ENCODE data around the gene ZNF236.

- no peak for TF ChIP-seq EP300 (IDR thresholded peaks at IDR 0.05; ENCODE audit: borderline replicate concordance)
- TF ChIP-seq NFIC (IDR thresholded peaks at IDR 0.05), result no peak
- TF ChIP-seq ZBTB7A (IDR thresholded peaks at IDR 0.05; ENCODE audit: low read depth), result no peak
- TF ChIP-seq EGR1 (IDR thresholded peaks at IDR 0.05), result no peak
- no peak for TF ChIP-seq RAD21 (IDR thresholded peaks at IDR 0.05; ENCODE audit: low read depth)
- TF ChIP-seq YY1 (IDR thresholded peaks at IDR 0.05; ENCODE audit: low read depth), result no peak
- no peak for TF ChIP-seq CREB1 (IDR thresholded peaks at IDR 0.05; ENCODE audit: low read depth)
- no peak for TF ChIP-seq REST (IDR thresholded peaks at IDR 0.05; ENCODE audit: low read depth)
Observed at GRCh38 chr18:77008006-77008405, 185.6 kb downstream of the ZNF236 start.

All from Ishikawa (cell line).